GM21619 (cell line): Measurements from ENCODE around the gene NBL1.
"Not testable (repeated sequence)": the region's sequence is repeated elsewhere in the genome, so short reads cannot be mapped to it uniquely, and the experiment has no call there.

Experiments
- ATAC-seq: cut with Tn5 transposase; IDR thresholded peaks from one replicate; pipeline ENCODE4 v1.9.1; 2021; ENCODE audit not compliant: unreplicated experiment

NBL1 gene

GRCh38 chr1:19621274-19621950 is 22.7 kb upstream of the NBL1 start:
- ATAC-seq = no peak

DNA sequence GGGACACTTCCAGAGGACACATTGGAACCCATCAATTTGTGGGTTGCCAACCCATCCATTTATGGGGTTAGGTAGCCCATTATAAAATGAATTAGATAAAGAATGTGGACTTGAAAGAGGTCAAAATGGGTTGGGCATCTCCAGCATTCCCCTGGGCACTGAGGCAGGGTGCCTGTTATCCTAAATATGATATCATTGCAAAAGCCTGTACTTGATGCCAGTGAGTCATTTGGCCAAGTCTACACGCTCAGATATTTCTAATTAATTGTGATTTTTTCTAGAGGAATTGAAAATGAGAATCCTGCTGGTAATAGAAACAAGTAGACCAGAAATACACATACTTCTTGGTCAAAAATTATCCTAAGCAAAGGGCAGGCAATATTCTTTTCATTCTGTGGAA is 21.9 kb upstream of the NBL1 start:
- no peak for ATAC-seq

GRCh38 chr1:19623523-19623922 is 20.6 kb upstream of the NBL1 start:
- ATAC-seq = no peak

DNA sequence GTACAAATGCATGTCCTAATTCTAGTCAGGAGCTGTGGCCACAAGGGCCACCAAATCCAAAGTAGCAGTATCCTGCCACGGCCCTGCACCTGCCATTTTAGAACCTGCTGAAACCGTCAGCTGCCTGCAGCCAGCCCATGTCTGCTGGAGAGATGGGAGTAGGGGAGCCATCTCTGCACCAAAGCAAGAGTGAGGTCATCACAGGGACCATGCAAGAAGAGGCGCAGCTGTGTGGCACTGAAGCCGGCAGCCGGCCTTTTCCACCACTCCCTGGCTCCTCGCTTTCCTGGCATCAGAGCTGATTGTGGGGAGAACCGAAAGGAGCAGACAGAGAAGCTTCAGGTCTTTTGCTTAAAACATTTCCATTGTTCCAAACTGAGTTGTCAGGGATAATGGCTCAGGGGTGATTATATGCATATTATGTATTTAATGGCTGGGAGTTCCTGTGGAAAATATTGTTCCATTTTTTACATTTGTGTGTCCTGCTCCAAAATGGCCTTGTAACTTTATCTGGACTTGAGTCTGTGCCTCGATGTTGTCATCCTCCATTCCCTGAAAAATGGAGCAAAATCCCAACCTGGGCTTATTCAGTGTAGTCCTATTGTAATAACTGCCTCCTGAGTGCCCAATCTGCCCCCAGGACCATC is 18.7 kb upstream of the NBL1 start:
- ATAC-seq = no peak

- ATAC-seq = no peak
Observed at GRCh38 chr1:19628879-19629278, 15.2 kb upstream of the NBL1 start.

- no peak for ATAC-seq
Observed at GRCh38 chr1:19629357-19629756, 14.8 kb upstream of the NBL1 start.

DNA sequence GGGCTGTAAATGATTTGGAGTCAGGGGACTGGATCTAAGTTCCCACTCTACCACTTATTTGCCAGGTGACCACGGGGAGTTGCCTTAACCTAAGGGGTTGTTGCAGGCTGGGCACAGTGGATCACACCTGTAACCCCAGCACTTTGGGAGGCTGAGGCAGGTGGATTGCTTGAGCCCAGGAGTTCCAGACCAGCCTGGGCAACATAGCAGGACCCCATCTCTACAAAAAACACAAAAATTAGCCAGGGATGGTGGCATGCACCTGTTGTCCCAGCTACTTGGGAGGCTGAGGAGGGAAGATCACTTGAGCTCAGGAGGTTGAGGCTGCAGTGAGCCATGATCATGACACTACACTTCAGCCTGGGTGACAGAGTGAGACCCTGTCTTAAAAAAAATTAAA is 13.9 kb upstream of the NBL1 start:
- not testable (repeated sequence) for ATAC-seq

GRCh38 chr1:19630720-19631395 is 13.3 kb upstream of the NBL1 start:
- ATAC-seq = no peak

GRCh38 chr1:19632211-19632610 is 11.9 kb upstream of the NBL1 start:
- no peak for ATAC-seq

DNA sequence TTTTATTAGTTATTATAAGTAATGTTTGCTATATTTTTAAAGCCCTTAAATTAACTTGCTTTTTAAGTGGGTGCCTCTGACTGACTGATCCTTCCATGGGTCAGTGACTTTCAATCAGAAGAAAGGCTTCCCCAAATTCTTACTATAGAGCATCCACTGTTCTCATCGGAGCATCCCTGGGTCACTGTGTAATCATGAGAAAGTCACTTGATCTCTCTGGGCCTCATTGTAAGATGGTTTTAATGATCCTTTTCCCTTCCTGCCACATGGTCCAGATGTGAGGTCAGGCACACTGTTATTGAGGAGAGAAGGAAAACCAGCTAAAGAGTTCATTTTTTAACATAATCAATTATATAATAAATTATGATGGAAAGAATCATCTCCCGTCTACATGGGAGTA is 11.0 kb upstream of the NBL1 start:
- ATAC-seq = no peak

DNA sequence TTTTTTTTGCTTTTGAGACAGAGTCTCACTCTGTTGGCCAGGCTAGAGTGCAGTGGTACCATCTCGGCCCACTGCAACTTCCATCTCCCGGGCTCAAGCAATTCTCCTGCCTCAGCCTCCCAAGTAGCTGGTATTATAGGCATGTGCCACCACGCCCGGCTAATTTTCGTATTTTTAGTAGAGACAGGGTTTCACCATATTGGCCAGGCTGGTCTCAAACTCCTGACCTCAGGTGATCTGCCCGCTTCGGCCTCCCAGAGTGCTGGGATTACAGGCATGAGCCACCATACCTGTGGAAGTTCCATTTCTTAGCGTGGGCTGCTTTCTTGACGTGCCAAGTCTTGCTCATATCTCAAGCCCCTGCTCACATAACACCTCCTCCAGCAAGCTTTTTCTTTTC is 9.0 kb upstream of the NBL1 start:
- ATAC-seq = not testable (repeated sequence)

DNA sequence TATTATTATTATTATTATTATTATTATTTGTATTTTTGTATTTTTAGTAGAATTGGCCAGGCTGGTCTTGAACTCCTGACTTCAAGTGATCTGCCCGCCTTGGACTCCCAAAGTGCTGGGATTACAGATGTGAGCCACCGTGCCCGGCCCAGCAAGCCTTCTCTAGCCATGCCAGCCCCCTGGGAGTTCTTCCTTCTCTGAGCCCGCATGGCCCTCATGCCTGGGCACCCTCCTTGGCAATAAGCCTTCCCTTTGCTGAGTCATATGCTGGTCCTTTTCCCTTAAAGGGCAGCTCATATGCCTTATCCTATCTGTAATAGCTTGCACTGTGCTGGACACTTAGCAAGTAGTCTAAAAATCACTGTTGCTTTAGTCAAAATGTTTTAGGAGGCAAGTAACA is 8.5 kb upstream of the NBL1 start:
- no peak for ATAC-seq

- ATAC-seq = no peak
Observed at GRCh38 chr1:19636065-19636464, 8.0 kb upstream of the NBL1 start.

DNA sequence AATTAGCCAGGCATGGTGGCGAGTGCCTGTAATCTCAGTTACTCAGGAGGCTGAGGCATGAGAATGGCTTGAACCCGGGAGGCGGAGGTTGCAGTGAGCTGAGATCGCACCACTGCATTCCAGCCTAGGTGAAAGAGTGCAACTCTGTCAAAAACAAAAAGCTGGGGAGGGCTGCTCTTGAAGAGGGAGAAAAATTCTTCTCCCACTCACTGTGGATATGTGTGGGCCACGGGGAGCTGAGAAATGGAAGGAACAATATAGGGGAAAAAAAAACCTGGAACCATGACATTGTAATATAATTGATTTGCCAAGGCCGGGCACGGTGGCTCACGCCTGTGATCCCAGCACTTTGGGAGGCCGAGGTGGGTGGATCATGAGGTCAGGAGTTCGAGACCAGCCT is 7.4 kb upstream of the NBL1 start:
- not testable (repeated sequence) for ATAC-seq

GRCh38 chr1:19637606-19638005 is 6.5 kb upstream of the NBL1 start:
- no peak for ATAC-seq

- not testable (repeated sequence) for ATAC-seq
Observed at GRCh38 chr1:19639228-19639627, 4.9 kb upstream of the NBL1 start.

- no peak for ATAC-seq
Observed at GRCh38 chr1:19639999-19640362, 4.1 kb upstream of the NBL1 start.

- no peak for ATAC-seq
Observed at GRCh38 chr1:19640363-19641316, 3.5 kb upstream of the NBL1 start.

DNA sequence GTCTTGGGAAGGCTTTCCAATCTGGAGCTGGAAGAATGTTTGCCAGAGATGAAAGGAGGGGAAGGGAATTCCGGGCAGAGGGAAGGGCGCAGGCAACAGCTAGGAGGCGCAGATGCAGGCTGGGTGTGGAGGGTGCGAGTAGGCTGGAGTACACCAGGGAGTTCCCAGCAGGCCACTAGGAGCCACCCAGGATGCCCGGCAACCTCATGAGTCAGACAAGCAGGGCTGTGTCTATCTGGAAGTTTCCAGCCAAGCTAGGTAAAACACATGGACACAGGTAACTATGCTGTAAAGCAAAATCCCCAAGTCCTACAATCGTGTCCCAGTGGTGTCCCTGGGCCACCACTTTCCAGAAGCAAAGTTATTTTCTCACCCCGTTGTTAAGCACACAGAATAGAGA is 990 bp upstream of the NBL1 start:
- ATAC-seq = no peak

- no peak for ATAC-seq
Observed at GRCh38 chr1:19644395-19644680, 227 bp downstream of the NBL1 start.

- no peak for ATAC-seq
Observed at GRCh38 chr1:19644681-19645410, 735 bp downstream of the NBL1 start.
